Right atrium auricular region (tissue), 2 donors: ENCODE results near the gene PRKCE. TPM values are rescaled to one million over a fixed set of nuclear protein-coding genes. Genes with fewer than 3 reads are reported as not detected.

Experiments used
- DNase-seq: peaks from one replicate; pipeline ENCODE4 v3.0.0-alpha.2; 2019; ENCODE audit warnings: low spot score
- H3K27ac ChIP-seq, 2 donors: fragments of 200-600 bp; sonication (generic); 1 replicate in 1 of 2; 2 replicates in 1 of 2; pipeline ENCODE4 v1.5.1; 2016 to 2019
- H3K27me3 ChIP-seq, 2 donors: fragments of 200-600 bp; sonication (generic); one replicate each; pipeline versions ENCODE4 v1.5.1 to v1.6.0; 2017 to 2019
- H3K36me3 ChIP-seq: fragments of 200-600 bp; sonication (generic); one replicate; pipeline ENCODE4 v1.5.1; 2016
- H3K4me1 ChIP-seq, 2 donors: fragments of 200-600 bp; sonication (generic); one replicate each; pipeline versions ENCODE4 v1.5.1 to v1.6.0; 2017 to 2019
- H3K4me3 ChIP-seq, 2 donors: fragments of 200-600 bp; sonication (generic); 1 replicate in 1 of 2; 2 replicates in 1 of 2; pipeline ENCODE4 v1.5.1; 2017 to 2019; ENCODE audit warnings: mild to moderate bottlenecking in 1 of 2, moderate library complexity in 1 of 2
- H3K9me3 ChIP-seq, 2 donors: fragments of 200-600 bp; sonication (generic); one replicate each; pipeline ENCODE4 v1.5.1; 2019
- CTCF ChIP-seq, 2 donors: fragments of 200-600 bp; sonication (generic); IDR thresholded peaks; one replicate each; pipeline ENCODE4 v1.5.1; 2019; ENCODE audit warnings: antibody characterized with exemption in 2 of 2
- total RNA-seq, 2 donors: library from RNA; depleted of rRNA; stranded (reverse); fragments of >200 nt; gene quantifications; one replicate each; pipeline ENCODE4 v1.1.0, GENCODE V29; 2016

PRKCE gene
- total RNA-seq, 2 donors from 2014 or later: 7.2 to 11.8 TPM

- peaks cover 0 to 24% of the 10 kb centered on the region in 2 donors for H3K4me1 ChIP-seq
- no peaks in the 10 kb centered on the region for H3K27me3 ChIP-seq
- H3K36me3 ChIP-seq: no peaks in the 10 kb centered on the region
- no peak for TF ChIP-seq CTCF (IDR thresholded peaks at IDR 0.05)
- no peak overlapping the region for H3K27ac ChIP-seq
- DNase-seq: no peak
- no peak overlapping the region for H3K4me3 ChIP-seq
- H3K9me3 ChIP-seq: no peaks in the 10 kb centered on the region
Observed at GRCh38 chr2:46072101-46072820, 420.8 kb downstream of the PRKCE start.

DNA sequence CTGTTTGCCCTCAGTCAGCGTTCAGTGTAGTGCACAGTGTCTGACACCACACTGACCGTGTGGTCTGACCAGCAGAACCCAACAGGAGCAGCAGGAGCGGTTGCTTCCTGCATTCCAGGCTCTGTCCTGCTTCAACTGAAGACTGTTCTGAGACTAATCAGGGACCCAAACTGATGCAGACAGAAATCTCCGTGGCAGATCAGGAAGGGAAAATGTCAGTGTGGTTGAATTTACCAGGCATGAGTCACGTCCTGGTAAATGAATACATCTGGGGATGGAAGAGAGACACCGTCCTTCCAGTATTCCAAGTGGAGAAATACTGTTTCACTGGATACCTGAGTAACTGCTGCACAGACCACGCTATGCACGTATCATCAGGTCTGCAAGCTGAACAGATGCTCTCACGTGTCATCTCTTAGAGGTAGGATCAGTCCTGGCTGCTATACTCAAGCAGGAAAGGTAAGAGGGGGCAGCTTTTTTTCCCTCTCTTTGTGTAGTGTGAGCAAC is 422.1 kb downstream of the PRKCE start:
- Histone ChIP-seq H3K4me3 (no peak overlapping the region), H3K36me3 (no peaks in the 10 kb centered on the region), H3K9me3 (no peaks in the 10 kb centered on the region), H3K27ac (peak overlapping the region in 1 of 2 donors; percentile 2), H3K4me1 (peaks cover 0 to 24% of the 10 kb centered on the region in 2 donors), H3K27me3 (no peaks in the 10 kb centered on the region)
- no peak for TF ChIP-seq CTCF (IDR thresholded peaks at IDR 0.05)
- no peak for DNase-seq

DNA sequence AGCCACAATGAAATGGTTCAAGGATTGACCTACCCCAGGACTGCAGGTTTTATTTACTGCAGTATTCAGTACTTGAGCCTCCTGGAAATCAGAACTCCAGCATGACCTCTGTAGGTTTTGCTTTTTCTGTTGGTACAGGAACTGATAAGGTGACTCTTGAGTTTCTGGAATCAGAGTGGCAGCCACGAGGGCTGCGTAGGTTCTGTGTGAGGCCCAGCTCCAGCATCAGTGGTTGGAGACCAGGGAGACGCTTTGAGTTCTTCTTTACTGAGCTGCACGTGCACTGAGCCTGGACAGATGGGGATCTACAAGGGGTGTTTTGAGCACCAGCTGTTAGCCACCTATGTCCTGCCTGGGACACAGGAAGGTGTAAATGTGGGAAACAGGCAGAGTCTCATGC is 423.0 kb downstream of the PRKCE start:
- DNase-seq: no peak
- H3K27ac ChIP-seq: no peak overlapping the region
- no peak for TF ChIP-seq CTCF (IDR thresholded peaks at IDR 0.05)

GRCh38 chr2:46075848-46076247 is 424.4 kb downstream of the PRKCE start:
- TF ChIP-seq CTCF (IDR thresholded peaks at IDR 0.05): no peak
- peak overlapping the region in 1 of 2 donors; percentile 19 for H3K27ac ChIP-seq
- H3K4me3 ChIP-seq: no peak overlapping the region
- H3K27me3 ChIP-seq: no peaks in the 10 kb centered on the region
- peaks cover 0 to 24% of the 10 kb centered on the region in 2 donors for H3K4me1 ChIP-seq
- H3K9me3 ChIP-seq: no peaks in the 10 kb centered on the region
- no peaks in the 10 kb centered on the region for H3K36me3 ChIP-seq
- DNase-seq: no peak

More for the DNA sequence above, 423.0 kb downstream of the PRKCE start:
- Histone ChIP-seq H3K9me3 (no peaks in the 10 kb centered on the region), H3K27me3 (no peaks in the 10 kb centered on the region), H3K36me3 (no peaks in the 10 kb centered on the region), H3K4me3 (no peak overlapping the region), H3K4me1 (peaks cover 0 to 24% of the 10 kb centered on the region in 2 donors)

DNA sequence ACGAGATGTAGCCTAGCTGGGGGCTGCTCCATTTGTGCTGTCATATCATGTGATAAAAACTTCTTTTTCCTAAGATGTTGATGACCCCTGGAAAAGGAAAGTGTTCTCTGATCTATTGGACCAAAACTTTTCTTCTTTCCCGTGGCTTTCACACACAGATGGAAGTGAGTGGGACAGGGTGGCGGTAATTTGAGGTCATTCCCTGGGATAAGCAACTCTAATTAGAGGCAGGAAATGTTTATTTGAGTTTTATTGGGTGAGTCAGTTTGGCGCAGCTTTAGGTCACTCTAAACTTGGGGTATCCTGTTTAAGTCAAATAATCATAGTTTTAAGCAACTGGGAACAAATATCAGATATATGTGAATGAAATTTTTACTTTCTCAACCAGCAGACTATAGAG is 424.8 kb downstream of the PRKCE start:
- Histone ChIP-seq H3K4me1 (peaks cover 0 to 24% of the 10 kb centered on the region in 2 donors), H3K9me3 (no peaks in the 10 kb centered on the region), H3K4me3 (no peak overlapping the region), H3K36me3 (no peaks in the 10 kb centered on the region), H3K27ac (peak overlapping the region in 1 of 2 donors; percentile 19), H3K27me3 (no peaks in the 10 kb centered on the region)
- TF ChIP-seq CTCF (IDR thresholded peaks at IDR 0.05): no peak
- no peak for DNase-seq
